DND-41 (cell line): Measurements from ENCODE around the gene SNAPIN.

Experiments
- ATAC-seq: fragments of 200-7000 bp; cut with Tn5 transposase; 3 replicates; pipeline ENCODE4 v1.9.1; 2021; ENCODE audit warnings: low read depth; ENCODE audit not compliant: insufficient read depth
- DNase-seq: peaks from one replicate; pipeline ENCODE4 v3.0.0-alpha.2; 2020
- H2AFZ ChIP-seq: 2 replicates; pipeline ENCODE4 v1.6.0; 2012; ENCODE audit warnings: low read depth, low read length
- H3K27ac ChIP-seq: 2 replicates; pipeline ENCODE4 v1.5.1; 2012; ENCODE audit warnings: low read length, inconsistent platforms
- H3K27me3 ChIP-seq: fragments of 200-600 bp; sonication (generic); 2 replicates; pipeline ENCODE4 v1.6.0; 2012; ENCODE audit warnings: low read length, mild to moderate bottlenecking, inconsistent platforms; ENCODE audit not compliant: insufficient read depth, poor library complexity
- H3K36me3 ChIP-seq: 2 replicates; pipeline ENCODE4 v1.5.1; 2012; ENCODE audit warnings: low read length, inconsistent platforms; ENCODE audit not compliant: insufficient read depth
- H3K4me1 ChIP-seq: 2 replicates; pipeline ENCODE4 v1.5.1; 2012; ENCODE audit warnings: mild to moderate bottlenecking, low read length; ENCODE audit not compliant: insufficient read depth
- H3K4me2 ChIP-seq: 2 replicates; pipeline ENCODE4 v1.6.0; 2012; ENCODE audit warnings: mild to moderate bottlenecking, moderate library complexity, low read length, inconsistent platforms; ENCODE audit not compliant: insufficient read depth
- H3K4me3 ChIP-seq, 2 experiments: fragments of 200-600 bp in 1 of 2; shearing (Covaris generic) in 1 of 2; 2 replicates each; pipeline ENCODE4 v1.5.1; 2012 to 2016; ENCODE audit warnings: inconsistent platforms in 2 of 2, low read length in 2 of 2, mild to moderate bottlenecking in 2 of 2, low read depth in 1 of 2, moderate library complexity in 1 of 2
- H3K79me2 ChIP-seq: 2 replicates; pipeline ENCODE4 v1.6.0; 2012; ENCODE audit warnings: low read length, inconsistent platforms; ENCODE audit not compliant: insufficient read depth
- H3K9ac ChIP-seq: 2 replicates; pipeline ENCODE4 v1.6.0; 2012; ENCODE audit warnings: low read depth, mild to moderate bottlenecking, inconsistent platforms, low read length, moderate library complexity
- H3K9me3 ChIP-seq: 2 replicates; pipeline ENCODE4 v1.5.1; 2012; ENCODE audit warnings: low read length, moderate library complexity, mild to moderate bottlenecking, inconsistent platforms; ENCODE audit not compliant: insufficient read depth, severe bottlenecking
- H4K20me1 ChIP-seq: 2 replicates; pipeline ENCODE4 v1.6.0; 2012; ENCODE audit warnings: low read length; ENCODE audit not compliant: insufficient read depth
- CTCF ChIP-seq: IDR thresholded peaks from 2 replicates; pipeline ENCODE4 v1.5.1; 2012; ENCODE audit warnings: borderline replicate concordance, low read length, moderate library complexity, mild to moderate bottlenecking; ENCODE audit not compliant: poor library complexity, severe bottlenecking; ENCODE audit errors: extremely low read depth
- EZH2 ChIP-seq: IDR thresholded peaks from 3 replicates; pipeline ENCODE4 v1.6.1; 2012; ENCODE audit warnings: borderline replicate concordance, low read depth, mild to moderate bottlenecking, moderate library complexity, low read length, inconsistent platforms; ENCODE audit not compliant: severe bottlenecking

SNAPIN gene

GRCh38 chr1:153624965-153625611, 33.4 kb upstream of the SNAPIN start:
- TF ChIP-seq CTCF: no peak
- no peak for TF ChIP-seq EZH2
- no peaks in the 10 kb centered on the region for H3K36me3 ChIP-seq
- no peak overlapping the region for H3K27ac ChIP-seq

GRCh38 chr1:153626477-153626903, 32.0 kb upstream of the SNAPIN start:
- Histone ChIP-seq H3K27ac (no peak overlapping the region), H3K4me1 (no peaks in the 10 kb centered on the region), H3K79me2 (no peaks in the 10 kb centered on the region)

More at GRCh38 chr1:153624965-153625611, 33.4 kb upstream of the SNAPIN start:
- Histone ChIP-seq H3K9me3 (no peaks in the 10 kb centered on the region), H3K4me1 (no peaks in the 10 kb centered on the region), H3K27me3 (no peaks in the 10 kb centered on the region), H4K20me1 (no peaks in the 10 kb centered on the region), H3K79me2 (no peaks in the 10 kb centered on the region), H2AFZ (no peak overlapping the region), H3K4me2 (no peak overlapping the region), H3K4me3 (no peak overlapping the region), H3K9ac (no peak overlapping the region)
- DNase-seq (no peak), ATAC-seq (no peak)

GRCh38 chr1:153626904-153627714, 31.4 kb upstream of the SNAPIN start, which contains the start of gene S100A13:
TSS of gene S100A13 (minus strand) at chr1:153627505. CDS start at chr1:153626472, 1,033 bp downstream.
- no peaks in the 10 kb centered on the region for H3K79me2 ChIP-seq
- no peak for TF ChIP-seq CTCF
- TF ChIP-seq EZH2: no peak
- H3K36me3 ChIP-seq: no peaks in the 10 kb centered on the region
- no peaks in the 10 kb centered on the region for H4K20me1 ChIP-seq
- no peaks in the 10 kb centered on the region for H3K4me1 ChIP-seq
- H3K4me2 ChIP-seq: no peak within 1 kb of the TSS
- no peaks in the 10 kb centered on the region for H3K9me3 ChIP-seq
- H3K27ac ChIP-seq: no peak within 1 kb of the TSS
- ATAC-seq (no peak), DNase-seq (no peak)
- H3K9ac ChIP-seq: no peak within 1 kb of the TSS
- no peak within 1 kb of the TSS for H2AFZ ChIP-seq
- no peaks in the 10 kb centered on the region for H3K27me3 ChIP-seq
- no peak within 1 kb of the TSS for H3K4me3 ChIP-seq

More at GRCh38 chr1:153626477-153626903, 32.0 kb upstream of the SNAPIN start:
- no peak overlapping the region for H2AFZ ChIP-seq
- H3K36me3 ChIP-seq: no peaks in the 10 kb centered on the region
- ATAC-seq (no peak), DNase-seq (no peak)
- no peak for TF ChIP-seq CTCF
- TF ChIP-seq EZH2: no peak
- no peaks in the 10 kb centered on the region for H3K27me3 ChIP-seq
- no peaks in the 10 kb centered on the region for H4K20me1 ChIP-seq
- H3K9me3 ChIP-seq: no peaks in the 10 kb centered on the region
- H3K4me2 ChIP-seq: no peak overlapping the region
- H3K9ac ChIP-seq: no peak overlapping the region
- H3K4me3 ChIP-seq: no peak overlapping the region
